H1 (cell line): Measurements from ENCODE around the gene PTPRT. TPM values are rescaled to one million over a fixed set of nuclear protein-coding genes. Genes with fewer than 3 reads are reported as not detected.

Experiments used
- HDAC6 ChIP-seq: IDR thresholded peaks from one replicate; pipeline ENCODE4 v1.7.1; 2012; ENCODE audit warnings: low read depth, mild to moderate bottlenecking, inconsistent platforms, low read length, moderate library complexity
- SAP30 ChIP-seq: fragments of 300-600 bp; sonication (generic); IDR thresholded peaks from 2 replicates; pipeline ENCODE4 v1.7.1; 2012; ENCODE audit warnings: low read length, moderate library complexity, mild to moderate bottlenecking, inconsistent platforms; ENCODE audit not compliant: insufficient read depth, insufficient replicate concordance
- polyA plus RNA-seq, 7 experiments: library from polyadenylated mRNA; depleted of rRNA in 3 of 7; stranded (reverse) in 5 of 7; unstranded in 2 of 7; fragments of >200 nt in 5 of 7; fragments of 200-250 nt in 2 of 7; gene quantifications; 1 replicate in 5 of 7; 2 replicates in 1 of 7; 4 replicates in 1 of 7; pipeline versions ENCODE4 v1.2.1 to v1.2.3, GENCODE V29; 2011 to 2013; ENCODE audit warnings: missing spikeins in 2 of 7, mixed read lengths in 2 of 7
- total RNA-seq: library from RNA; stranded (reverse); fragmentation: NEBNext Ultra II Directional; extraction: Animal tissue kit (Norgen Biotek cat#: 25700); gene quantifications from 2 replicates; pipeline ENCODE4 v1.2.1, GENCODE V29; 2021
- TF ChIP-seq, protein P1 (sequence below): fragments of 300-600 bp; sonication (generic); IDR thresholded peaks from 2 replicates; pipeline ENCODE4 v1.7.1; 2012; ENCODE audit warnings: low read length, moderate library complexity, mild to moderate bottlenecking, inconsistent platforms; ENCODE audit not compliant: insufficient replicate concordance
- TF ChIP-seq, protein P2 (sequence below): IDR thresholded peaks from 2 replicates; pipeline ENCODE4 v1.6.1; 2012; ENCODE audit warnings: low read length, inconsistent platforms

Gene PTPRT
- total and polyA plus RNA-seq, 2 of the 8 experiments (the other 6 are each of a cell fraction or from before 2014, with no cell fraction given), result 0.33 to 1.8 TPM

DNA sequence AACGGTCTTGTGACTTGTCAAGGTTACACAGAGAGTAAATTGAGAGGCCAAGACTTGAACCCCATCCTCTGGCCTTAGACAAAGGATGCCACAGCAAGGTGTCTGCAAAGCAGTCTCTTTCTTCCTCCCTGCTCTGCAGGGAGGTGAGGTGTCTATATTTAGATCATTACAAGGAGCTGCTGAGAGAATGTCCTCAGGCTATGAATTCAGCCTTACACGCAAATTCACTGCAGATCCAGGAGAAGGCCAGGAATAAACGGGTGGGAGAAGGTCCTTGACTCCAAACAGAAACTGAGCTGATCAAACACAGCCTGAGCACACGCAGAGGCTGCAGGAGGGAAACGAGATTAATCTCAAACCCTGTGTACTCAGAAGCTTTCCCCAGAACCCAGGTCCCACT lies 48.6 kb upstream of the PTPRT start (continued):
- TF ChIP-seq, protein P1, sequence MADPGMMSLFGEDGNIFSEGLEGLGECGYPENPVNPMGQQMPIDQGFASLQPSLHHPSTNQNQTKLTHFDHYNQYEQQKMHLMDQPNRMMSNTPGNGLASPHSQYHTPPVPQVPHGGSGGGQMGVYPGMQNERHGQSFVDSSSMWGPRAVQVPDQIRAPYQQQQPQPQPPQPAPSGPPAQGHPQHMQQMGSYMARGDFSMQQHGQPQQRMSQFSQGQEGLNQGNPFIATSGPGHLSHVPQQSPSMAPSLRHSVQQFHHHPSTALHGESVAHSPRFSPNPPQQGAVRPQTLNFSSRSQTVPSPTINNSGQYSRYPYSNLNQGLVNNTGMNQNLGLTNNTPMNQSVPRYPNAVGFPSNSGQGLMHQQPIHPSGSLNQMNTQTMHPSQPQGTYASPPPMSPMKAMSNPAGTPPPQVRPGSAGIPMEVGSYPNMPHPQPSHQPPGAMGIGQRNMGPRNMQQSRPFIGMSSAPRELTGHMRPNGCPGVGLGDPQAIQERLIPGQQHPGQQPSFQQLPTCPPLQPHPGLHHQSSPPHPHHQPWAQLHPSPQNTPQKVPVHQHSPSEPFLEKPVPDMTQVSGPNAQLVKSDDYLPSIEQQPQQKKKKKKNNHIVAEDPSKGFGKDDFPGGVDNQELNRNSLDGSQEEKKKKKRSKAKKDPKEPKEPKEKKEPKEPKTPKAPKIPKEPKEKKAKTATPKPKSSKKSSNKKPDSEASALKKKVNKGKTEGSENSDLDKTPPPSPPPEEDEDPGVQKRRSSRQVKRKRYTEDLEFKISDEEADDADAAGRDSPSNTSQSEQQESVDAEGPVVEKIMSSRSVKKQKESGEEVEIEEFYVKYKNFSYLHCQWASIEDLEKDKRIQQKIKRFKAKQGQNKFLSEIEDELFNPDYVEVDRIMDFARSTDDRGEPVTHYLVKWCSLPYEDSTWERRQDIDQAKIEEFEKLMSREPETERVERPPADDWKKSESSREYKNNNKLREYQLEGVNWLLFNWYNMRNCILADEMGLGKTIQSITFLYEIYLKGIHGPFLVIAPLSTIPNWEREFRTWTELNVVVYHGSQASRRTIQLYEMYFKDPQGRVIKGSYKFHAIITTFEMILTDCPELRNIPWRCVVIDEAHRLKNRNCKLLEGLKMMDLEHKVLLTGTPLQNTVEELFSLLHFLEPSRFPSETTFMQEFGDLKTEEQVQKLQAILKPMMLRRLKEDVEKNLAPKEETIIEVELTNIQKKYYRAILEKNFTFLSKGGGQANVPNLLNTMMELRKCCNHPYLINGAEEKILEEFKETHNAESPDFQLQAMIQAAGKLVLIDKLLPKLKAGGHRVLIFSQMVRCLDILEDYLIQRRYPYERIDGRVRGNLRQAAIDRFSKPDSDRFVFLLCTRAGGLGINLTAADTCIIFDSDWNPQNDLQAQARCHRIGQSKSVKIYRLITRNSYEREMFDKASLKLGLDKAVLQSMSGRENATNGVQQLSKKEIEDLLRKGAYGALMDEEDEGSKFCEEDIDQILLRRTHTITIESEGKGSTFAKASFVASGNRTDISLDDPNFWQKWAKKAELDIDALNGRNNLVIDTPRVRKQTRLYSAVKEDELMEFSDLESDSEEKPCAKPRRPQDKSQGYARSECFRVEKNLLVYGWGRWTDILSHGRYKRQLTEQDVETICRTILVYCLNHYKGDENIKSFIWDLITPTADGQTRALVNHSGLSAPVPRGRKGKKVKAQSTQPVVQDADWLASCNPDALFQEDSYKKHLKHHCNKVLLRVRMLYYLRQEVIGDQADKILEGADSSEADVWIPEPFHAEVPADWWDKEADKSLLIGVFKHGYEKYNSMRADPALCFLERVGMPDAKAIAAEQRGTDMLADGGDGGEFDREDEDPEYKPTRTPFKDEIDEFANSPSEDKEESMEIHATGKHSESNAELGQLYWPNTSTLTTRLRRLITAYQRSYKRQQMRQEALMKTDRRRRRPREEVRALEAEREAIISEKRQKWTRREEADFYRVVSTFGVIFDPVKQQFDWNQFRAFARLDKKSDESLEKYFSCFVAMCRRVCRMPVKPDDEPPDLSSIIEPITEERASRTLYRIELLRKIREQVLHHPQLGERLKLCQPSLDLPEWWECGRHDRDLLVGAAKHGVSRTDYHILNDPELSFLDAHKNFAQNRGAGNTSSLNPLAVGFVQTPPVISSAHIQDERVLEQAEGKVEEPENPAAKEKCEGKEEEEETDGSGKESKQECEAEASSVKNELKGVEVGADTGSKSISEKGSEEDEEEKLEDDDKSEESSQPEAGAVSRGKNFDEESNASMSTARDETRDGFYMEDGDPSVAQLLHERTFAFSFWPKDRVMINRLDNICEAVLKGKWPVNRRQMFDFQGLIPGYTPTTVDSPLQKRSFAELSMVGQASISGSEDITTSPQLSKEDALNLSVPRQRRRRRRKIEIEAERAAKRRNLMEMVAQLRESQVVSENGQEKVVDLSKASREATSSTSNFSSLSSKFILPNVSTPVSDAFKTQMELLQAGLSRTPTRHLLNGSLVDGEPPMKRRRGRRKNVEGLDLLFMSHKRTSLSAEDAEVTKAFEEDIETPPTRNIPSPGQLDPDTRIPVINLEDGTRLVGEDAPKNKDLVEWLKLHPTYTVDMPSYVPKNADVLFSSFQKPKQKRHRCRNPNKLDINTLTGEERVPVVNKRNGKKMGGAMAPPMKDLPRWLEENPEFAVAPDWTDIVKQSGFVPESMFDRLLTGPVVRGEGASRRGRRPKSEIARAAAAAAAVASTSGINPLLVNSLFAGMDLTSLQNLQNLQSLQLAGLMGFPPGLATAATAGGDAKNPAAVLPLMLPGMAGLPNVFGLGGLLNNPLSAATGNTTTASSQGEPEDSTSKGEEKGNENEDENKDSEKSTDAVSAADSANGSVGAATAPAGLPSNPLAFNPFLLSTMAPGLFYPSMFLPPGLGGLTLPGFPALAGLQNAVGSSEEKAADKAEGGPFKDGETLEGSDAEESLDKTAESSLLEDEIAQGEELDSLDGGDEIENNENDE, result no peak
- TF ChIP-seq HDAC6 (no peak), SAP30 (no peak)
- TF ChIP-seq, protein P2, sequence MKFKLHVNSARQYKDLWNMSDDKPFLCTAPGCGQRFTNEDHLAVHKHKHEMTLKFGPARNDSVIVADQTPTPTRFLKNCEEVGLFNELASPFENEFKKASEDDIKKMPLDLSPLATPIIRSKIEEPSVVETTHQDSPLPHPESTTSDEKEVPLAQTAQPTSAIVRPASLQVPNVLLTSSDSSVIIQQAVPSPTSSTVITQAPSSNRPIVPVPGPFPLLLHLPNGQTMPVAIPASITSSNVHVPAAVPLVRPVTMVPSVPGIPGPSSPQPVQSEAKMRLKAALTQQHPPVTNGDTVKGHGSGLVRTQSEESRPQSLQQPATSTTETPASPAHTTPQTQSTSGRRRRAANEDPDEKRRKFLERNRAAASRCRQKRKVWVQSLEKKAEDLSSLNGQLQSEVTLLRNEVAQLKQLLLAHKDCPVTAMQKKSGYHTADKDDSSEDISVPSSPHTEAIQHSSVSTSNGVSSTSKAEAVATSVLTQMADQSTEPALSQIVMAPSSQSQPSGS, result no peak
